Left ventricle myocardium superior (tissue), 1 donor: ENCODE measurements around the gene TMEM37. TPM values are rescaled to one million over a fixed set of nuclear protein-coding genes. Genes with fewer than 3 reads are reported as not detected.

ENCODE experiments used
- ATAC-seq: fragments of 200-7000 bp; cut with Tn5 transposase; one replicate; pipeline ENCODE4 v1.9.1; 2020; ENCODE audit warnings: mild to moderate bottlenecking, moderate library complexity
- DNase-seq: peaks from one replicate; pipeline ENCODE4 v3.0.0-alpha.2; 2020
- intact Hi-C: fragments of 100-400 bp; cut with micrococcal nuclease; formaldehyde crosslinking; loops from one replicate; pipeline ENCODE4 v1.11.0; 2022
- total RNA-seq: library from RNA; stranded (reverse); fragmentation: NEBNext Ultra II Directional; extraction: Animal tissue kit (Norgen Biotek cat#: 25700); gene quantifications from one replicate; pipeline ENCODE4 v1.2.1, GENCODE V29; 2021
- donor health status: DM: no; HTN: yes; CAD: no; lungs with severe emphysema.

Gene TMEM37
- total RNA-seq, 1 donor from 2014 or later: 2.9 TPM

- ATAC-seq (no peak), DNase-seq (no peak)
- intact Hi-C loops: no loop called here
Observed at GRCh38 chr2:119442850-119443249, 11.2 kb downstream of the TMEM37 start.

DNA sequence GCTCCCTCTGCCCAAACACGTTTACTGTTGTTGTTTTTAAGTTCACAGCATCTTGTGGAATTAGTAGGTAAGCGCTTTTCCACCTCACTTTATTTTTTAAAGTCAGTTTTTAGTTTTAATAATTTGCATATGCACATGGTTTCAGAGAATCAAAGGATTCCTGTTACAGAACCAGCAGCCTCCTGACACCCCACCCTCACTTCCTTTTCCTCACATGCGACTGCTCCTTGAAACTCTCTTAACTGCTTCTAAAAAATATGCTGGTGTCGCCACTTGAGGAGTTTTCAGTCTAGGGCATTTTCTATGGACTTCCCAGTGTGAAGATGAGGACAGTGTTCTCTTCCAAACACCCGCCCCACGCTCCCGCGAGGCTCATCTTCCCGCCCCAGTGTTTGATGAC is 14.4 kb downstream of the TMEM37 start:
- intact Hi-C loops: no loop called here
- DNase-seq (no peak), ATAC-seq (no peak)

- intact Hi-C loops: no loop called here
- DNase-seq: no peak
- ATAC-seq: no peak
Observed at GRCh38 chr2:119448427-119449141, 16.9 kb downstream of the TMEM37 start.

DNA sequence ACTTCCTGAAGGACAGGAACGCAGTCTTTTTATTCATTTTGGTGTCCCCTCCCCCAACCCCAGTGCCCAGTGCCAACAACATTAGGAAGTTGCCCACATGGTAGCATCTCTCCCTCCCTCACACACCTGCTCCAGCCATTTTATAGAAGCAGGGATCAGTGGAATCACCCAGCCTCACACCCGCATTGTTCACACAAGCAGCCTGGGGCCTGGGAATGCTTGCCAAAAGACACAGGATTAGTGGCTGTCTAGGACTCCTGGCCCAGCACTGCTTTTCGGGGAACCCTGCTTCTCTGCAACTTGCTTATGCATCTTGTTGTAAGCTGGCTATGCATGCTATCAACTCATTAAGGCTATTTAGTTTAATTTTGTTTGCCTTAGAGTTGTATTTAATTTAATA is 17.9 kb downstream of the TMEM37 start:
- DNase-seq (no peak), ATAC-seq (no peak)
- intact Hi-C loops: no loop called here

DNA sequence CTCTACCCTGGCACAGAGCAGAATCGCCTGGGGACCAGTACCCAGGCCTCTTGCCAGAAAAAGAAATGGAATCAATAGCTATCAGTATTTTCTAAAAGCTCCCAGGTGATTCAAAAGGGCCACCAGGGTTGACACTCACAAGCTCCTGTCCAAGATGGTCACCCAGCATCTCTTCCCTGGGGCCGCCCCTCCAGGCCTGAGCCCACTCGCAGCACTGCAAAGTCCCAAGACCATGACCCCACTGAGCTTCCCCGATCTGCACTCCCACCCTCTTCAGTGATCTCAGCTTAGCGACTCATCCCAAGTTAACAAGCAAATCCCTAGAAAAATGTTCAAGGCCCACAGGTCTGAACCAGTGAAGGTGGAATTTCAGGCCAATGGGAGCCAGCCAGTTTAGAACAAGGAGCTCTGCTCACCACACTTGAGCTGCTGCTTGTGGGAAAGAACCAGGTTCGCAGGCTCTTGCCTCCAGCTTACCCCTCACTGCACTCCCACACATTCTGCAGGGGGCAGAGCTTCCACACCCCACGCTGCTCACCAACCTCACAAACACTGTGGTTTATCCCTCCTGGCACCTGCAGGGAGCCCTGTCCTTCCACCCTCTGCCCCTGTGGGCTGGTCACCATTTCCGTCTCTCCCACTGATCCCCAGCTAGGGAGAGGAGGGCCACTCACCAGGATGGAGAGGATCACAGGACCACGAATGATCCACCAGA is 19.8 kb downstream of the TMEM37 start:
- ATAC-seq: no peak
- no peak for DNase-seq
- intact Hi-C loops: no loop called here

DNA sequence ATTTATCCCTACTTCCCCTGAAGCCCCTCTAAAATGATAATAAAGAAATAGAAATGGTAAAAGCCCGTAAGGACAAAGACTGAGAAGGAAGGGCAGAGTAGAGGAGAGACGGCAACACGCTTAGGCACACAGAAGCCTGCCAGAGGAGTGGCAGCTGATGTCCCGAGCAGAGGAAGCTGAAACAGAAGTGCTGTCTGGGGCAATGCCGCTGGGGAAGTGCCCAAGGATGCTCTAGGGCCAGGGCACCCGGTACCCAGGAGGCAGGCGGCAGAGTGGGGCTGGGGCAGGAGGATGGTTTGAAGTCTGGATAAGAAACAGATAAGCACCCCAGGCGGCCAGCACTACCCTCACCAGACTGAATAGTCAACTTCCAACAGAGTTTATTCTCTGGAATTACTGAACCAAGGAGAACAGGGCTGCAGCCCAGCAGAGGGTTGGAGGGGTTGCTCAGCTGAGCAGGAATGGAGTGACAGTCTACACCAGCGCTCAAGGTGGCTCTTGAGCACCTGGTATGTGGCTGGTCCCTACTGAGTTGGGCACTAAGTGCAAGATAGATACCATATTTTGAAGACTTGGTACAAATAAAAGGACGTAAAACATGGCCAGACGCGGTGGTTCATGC is 22.4 kb downstream of the TMEM37 start:
- intact Hi-C loops: no loop called here
- ATAC-seq (no peak), DNase-seq (no peak)

DNA sequence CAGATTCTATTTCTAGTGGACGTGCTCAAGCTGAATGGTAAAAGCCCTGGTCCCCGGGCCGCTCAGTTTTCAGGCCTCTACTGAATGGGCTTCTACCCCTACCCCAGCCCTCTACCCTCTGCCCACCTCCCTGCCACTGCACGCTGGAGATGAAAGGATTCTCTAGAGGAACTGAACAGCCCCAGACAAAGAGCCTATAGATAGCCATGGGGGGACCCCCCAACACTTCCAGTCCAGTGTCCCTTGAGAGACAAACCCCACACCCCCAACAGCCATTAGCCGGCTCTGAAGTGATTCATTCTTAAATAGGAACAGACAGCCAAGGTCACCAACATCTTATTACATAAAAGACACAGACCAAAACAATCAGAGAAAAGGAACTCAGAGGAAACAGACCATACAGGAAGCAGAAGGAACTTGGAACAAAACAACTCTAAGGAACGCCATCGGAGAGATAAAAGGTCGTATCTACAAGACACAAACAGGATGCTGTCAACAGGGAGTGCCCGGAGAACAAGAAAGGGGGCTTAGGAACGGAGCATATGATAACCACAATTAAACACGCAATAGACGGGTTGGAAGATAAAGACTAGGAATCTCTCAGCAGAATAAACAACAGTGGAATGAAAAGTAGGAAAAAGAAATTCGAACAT is 23.5 kb downstream of the TMEM37 start:
- intact Hi-C loops: no loop called here
- DNase-seq: no peak
- ATAC-seq: no peak

DNA sequence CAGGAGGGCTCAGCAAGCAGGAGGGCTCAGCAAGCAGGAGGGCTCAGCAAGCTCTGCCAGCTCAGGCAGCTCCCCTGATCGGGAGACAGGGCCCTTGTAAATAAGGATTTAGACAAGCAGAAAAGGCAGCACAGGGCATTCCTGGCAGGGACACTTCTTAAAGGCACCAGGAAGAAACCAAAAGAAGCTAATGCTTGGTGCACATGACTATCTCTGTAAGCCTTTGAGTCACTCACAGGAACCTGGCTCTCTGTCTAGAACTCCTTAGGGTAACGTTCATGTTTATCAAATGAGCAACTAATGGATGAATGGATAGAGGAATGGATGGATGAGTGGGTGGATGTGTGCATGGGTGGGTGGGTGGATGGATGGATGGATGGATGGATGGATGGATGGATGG is 28.4 kb downstream of the TMEM37 start:
- ATAC-seq (no peak), DNase-seq (no peak)

DNA sequence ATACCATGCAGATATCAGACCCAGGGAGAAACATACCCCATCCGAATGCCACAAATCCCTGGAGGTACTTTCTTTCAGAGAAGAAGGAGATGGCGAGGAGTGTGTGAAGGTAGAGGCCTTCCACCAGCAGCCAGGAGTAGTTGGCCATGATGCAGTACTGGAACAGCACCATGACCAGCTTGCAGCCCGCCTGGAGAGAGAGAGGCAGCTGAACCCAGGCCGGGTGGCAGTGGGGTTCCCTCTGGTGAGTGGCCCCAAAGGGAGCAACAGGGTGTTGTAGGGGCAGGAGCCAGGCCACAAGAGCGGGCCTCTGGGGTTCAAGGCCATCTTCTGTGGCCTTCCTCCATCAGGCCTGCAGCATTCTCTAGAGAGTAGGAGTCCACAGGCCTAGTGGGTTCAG is 30.2 kb downstream of the TMEM37 start:
- no peak for DNase-seq
- no peak for ATAC-seq
- intact Hi-C loops: no loop called here

More for the DNA sequence above, 28.4 kb downstream of the TMEM37 start:
- intact Hi-C loops: no loop called here

GRCh38 chr2:119462574-119462973 is 30.9 kb downstream of the TMEM37 start:
- intact Hi-C loops: no loop called here
- ATAC-seq (no peak), DNase-seq (no peak)

DNA sequence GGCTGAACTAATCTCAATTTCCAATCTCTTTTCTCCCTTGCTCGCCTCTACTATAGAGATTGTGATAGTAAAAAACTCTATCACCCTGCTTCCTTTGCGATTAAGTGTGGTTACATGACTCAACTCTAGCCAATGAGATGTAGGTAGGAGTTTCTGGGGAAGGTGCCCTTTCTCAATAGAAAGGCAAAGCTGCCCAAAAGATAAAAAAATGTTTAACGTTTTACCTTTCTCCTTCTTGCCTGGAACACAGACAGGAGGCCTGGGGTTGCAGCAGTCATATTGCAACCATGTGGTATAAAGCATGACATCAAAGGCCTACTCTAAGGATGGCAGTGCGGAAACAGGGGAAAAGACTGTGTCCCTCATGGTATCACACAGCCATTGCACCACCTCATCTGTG is 31.5 kb downstream of the TMEM37 start:
- ATAC-seq: no peak
- intact Hi-C loops: no loop called here
- no peak for DNase-seq

GRCh38 chr2:119463990-119464389 is 32.3 kb downstream of the TMEM37 start:
- intact Hi-C loops: no loop called here
- DNase-seq (no peak), ATAC-seq (no peak)

DNA sequence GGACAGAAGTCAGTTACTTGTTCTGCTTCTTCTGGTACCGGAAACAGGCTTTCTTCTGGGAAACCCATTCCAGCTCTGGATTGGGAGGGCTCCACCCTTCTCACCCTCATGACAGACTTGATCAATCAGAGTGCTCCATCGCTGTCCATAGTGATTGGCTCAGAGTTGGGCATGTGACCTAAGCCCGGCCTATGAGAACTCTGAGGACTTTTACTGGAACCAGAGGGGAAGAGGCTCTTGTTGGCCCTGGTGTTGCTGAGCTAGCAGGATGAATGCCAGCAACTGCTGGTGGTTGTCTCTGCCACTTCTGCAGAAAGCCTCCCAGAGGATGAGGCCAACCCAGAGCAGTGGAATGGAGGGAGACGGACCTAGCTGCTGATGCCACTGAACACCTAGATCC is 33.3 kb downstream of the TMEM37 start:
- DNase-seq (no peak), ATAC-seq (peak; percentile 72)
- intact Hi-C loops: no loop called here

GRCh38 chr2:119465687-119466086 is 34.0 kb downstream of the TMEM37 start:
- intact Hi-C loops: no loop called here
- no peak for DNase-seq
- no peak for ATAC-seq

GRCh38 chr2:119466373-119466772 is 34.7 kb downstream of the TMEM37 start:
- DNase-seq (no peak), ATAC-seq (no peak)
- intact Hi-C loops: no loop called here

DNA sequence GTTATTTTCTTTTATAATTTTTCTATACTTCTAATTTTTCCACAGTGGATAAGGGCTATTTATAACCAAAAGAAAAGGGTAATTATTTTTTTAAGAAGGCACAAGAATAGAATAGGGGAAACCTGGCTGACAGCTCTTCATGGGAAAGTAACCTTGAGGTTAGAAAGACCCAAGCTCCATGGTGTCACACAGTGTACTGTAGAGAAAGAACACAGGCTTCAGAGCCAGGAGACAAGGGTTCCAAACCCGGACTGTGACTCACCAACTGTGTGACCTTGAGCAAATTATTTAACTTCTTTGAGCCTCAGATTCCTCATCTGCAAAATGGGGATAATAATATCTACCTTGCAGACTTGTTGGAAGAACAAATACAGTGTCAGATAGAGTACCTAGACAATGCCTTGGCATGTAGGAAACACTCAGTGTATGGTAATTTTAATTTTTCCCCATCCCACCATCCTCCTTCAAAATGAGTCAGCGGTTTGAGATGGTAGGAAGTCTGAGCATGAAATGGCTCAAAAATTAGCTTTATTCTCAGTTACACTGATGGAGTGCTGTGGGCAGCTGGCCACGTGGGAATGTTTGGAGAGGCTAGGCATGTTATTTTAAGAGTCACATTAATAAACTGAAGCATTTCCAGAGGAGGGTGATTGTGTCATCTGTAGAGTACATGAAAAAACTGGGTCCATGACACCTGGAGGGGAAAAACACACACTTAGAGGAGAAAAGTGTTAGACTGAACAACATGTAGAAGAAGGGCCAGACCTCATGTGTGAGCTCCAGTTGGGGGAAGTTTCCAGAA is 36.7 kb downstream of the TMEM37 start:
- intact Hi-C loops: no loop called here
- DNase-seq (no peak), ATAC-seq (peak; percentile 55)

GRCh38 chr2:119469131-119469530 is 37.5 kb downstream of the TMEM37 start:
- intact Hi-C loops: no loop called here
- no peak for DNase-seq
- no peak for ATAC-seq

DNA sequence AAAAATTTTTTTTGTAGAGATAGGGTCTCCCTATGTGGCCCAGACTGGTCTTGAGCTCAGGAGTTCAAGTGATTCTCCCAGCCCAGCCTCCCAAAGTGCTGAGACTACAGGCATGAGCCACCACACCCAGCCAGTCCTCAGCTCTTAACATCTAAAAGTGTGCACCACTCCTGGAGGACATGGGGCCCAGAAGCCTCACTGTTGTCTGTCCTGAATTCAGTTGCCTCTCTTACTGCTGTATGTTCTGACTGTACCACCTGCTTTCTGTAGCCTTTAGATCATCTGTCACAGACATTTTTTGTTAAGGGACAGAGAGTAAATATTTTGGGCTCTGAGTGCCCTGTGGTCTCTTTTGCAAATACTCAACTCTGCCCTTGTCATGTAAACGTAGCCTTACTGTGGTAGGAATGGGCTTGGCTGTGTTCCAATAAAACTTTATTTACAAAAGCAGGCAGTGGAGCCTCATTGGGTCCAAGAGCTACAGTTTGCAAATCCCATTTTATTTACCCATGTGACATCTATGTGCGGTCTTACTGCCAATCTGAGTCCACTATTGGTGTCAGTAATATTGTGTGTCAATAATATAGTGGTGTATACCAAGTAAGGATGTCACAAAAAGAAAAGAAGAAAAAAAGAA is 38.1 kb downstream of the TMEM37 start:
- no peak for ATAC-seq
- no peak for DNase-seq
- intact Hi-C loops: no loop called here

DNA sequence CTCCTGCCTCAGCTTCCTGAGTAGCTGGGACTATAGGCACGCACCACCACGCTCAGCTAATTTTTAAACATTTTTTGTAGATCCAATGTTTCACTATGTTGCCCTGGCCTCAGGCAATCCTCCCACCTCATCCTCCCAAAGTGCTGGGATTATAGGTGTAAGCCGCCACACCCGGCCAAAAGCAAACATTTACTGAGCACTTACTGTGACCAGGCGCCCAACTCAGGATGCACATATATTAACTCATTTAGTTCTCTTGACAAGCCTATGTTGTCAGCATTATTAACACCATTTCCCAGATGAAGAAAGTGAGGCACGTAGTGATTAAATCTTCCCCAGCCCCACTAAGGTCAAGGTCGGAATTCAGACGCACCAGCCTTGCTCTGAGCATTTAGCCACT is 41.1 kb downstream of the TMEM37 start:
- intact Hi-C loops: no loop called here
- ATAC-seq (no peak), DNase-seq (no peak)
